Activated naive CD4-positive, alpha-beta T cell treated with anti-CD3 and anti-CD28 coated beads, Interleukin-2, amount 50 U/mL, for 72 hours (primary cell): Measurements from ENCODE around the gene ISY1. TPM values are rescaled to one million over a fixed set of nuclear protein-coding genes. Genes with fewer than 3 reads are reported as not detected.
"Not testable (repeated sequence)": the region's sequence is repeated elsewhere in the genome, so short reads cannot be mapped to it uniquely, and the experiment has no call there.

Source experiments
- ATAC-seq, 2 donors: fragments of 150-1000 bp; cut with Tn5 transposase; 2 replicates each; pipeline ENCODE4 v1.10.0; 2021; ENCODE audit warnings: mild to moderate bottlenecking in 2 of 2, moderate library complexity in 2 of 2
- DNase-seq, 2 donors: peaks; one replicate each; pipeline ENCODE4 v3.0.0; 2021 to 2022; ENCODE audit warnings: low spot score in 2 of 2
- H3K27ac Mint-ChIP-seq, 2 donors: one replicate each; pipeline ENCODE4 v1.8.0; 2022; ENCODE audit warnings: mild to moderate bottlenecking in 2 of 2, mixed read lengths in 2 of 2
- H3K36me3 Mint-ChIP-seq, 2 donors: one replicate each; pipeline ENCODE4 v1.8.0; 2022; ENCODE audit warnings: mixed read lengths in 2 of 2
- H3K9me3 Mint-ChIP-seq, 2 donors: one replicate each; pipeline ENCODE4 v1.8.0; 2022; ENCODE audit warnings: mixed read lengths in 2 of 2
- total RNA-seq, 2 donors: library from RNA; stranded (reverse); gene quantifications; one replicate each; pipeline ENCODE4 v1.2.3, GENCODE V29; 2022

The ISY1 gene
- 10 to 100 TPM; 69.9 to 84.0 TPM for total RNA-seq

DNA sequence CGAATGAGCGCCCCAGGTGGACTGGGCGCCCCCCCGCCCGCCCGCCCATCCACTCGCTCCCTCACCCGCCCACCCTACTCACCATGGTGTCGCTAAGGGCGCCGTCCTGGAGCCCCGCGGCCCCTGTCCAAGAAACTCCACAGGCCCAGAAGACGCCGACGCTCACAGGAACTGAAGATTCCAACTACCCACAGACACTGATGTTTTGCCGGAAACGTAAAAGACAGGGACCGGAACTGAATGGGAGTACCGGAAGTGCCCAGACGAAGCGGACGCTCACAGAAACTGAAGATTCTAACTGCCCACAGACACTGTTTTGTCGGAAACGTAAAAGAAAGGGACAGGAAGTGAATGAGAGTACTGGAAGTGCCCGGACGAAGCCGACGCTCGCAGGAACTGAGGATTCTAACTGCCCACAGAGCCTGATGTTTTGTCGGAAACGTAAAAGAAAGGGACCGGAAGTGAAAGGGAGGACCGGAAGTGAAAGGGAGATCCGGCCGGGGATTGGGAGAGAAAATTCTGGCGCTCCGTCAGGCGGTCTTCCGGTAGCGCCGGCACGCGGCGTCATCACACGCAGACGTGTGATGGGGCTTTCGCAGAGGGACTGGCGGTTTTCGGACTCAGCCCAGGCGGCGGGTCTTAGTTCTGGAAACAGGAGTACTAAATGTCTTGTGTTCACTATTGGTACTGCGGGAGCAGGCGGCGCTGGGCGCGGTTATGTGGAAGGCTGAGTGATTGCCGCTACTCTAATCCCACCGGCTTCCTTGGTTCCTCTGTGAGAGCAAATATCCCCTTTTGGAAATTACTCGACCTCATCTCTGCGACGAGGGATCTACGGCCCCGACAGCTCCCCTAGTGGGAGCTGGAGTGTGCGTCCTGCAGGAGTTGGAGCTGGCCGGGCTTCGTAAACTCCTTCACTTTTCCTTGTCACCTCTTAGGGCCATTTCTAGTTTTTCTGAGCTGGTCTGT, at the start of gene ISY1:
Gene ISY1, minus strand, starts transcription at position 173 of the 969 bp plus-strand sequence. Its CDS starts 88 bp downstream, at position 85.
- DNase-seq (peak; percentile 80 to 91), ATAC-seq (peak; percentile 90 to 91)
- peak within 1 kb of the TSS; percentile 96 to 100 for H3K27ac Mint-ChIP-seq
- H3K36me3 Mint-ChIP-seq, result peaks cover 11 to 17% of the 10 kb centered on the region in 2 donors
- H3K9me3 Mint-ChIP-seq, result no peaks in the 10 kb centered on the region

GRCh38 chr3:129207479-129207878, 46.6 kb upstream of the ISY1 start:
- no peak for DNase-seq
- H3K36me3 Mint-ChIP-seq, result no peaks in the 10 kb centered on the region
- no peak for ATAC-seq
- H3K27ac Mint-ChIP-seq, result no peak overlapping the region
- no peaks in the 10 kb centered on the region for H3K9me3 Mint-ChIP-seq

- H3K27ac Mint-ChIP-seq, result no peak overlapping the region
- H3K9me3 Mint-ChIP-seq, result no peaks in the 10 kb centered on the region
- no peak for ATAC-seq
- H3K36me3 Mint-ChIP-seq, result no peaks in the 10 kb centered on the region
- no peak for DNase-seq
Observed at GRCh38 chr3:129205109-129205832, 44.4 kb upstream of the ISY1 start.

GRCh38 chr3:129204473-129204872, 43.6 kb upstream of the ISY1 start:
- H3K36me3 Mint-ChIP-seq, result no peaks in the 10 kb centered on the region
- no peak overlapping the region for H3K27ac Mint-ChIP-seq
- H3K9me3 Mint-ChIP-seq, result no peaks in the 10 kb centered on the region
- no peak for DNase-seq
- no peak for ATAC-seq

DNA sequence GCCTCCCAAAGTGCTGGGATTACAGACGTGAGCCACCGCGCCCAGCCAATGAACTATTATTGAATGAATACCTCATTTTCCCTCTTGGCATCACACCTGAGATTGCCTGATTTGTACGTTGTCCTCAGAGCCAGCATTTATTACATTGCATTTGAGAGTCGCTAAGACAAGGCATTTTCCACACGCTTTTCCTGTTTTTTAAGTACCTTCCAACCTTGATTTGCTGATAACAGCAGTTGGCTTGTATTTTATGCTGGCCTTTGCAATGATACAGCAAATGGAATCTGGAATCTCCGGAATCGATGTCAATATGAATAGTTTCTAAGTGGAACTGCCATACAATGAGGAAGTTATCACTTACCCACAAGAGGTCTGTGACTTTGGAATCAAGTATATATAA, 38.5 kb upstream of the ISY1 start:
- ATAC-seq, result no peak
- Mint-ChIP-seq H3K9me3 (no peaks in the 10 kb centered on the region), H3K27ac (no peak overlapping the region), H3K36me3 (no peaks in the 10 kb centered on the region)
- DNase-seq, result no peak

DNA sequence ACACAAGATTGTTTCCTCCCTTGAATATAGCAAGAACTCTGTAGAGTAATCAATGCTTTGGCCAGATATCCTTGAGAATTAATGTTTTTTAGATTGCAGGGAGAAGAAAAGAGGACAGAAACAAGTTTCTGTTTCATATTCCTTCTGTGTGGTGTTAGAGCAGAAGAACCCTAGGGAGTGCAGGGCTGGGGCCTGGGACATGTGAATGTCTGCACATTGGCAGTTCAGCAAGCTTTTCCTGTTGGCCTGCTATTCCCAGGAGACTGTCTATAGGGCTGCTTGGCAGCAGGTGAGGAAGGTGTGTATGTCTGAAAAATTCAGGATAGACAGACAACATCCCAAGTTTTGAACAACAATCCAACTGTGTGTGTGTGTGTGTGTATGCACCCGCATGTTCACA, 36.5 kb upstream of the ISY1 start:
- no peak for ATAC-seq
- H3K27ac Mint-ChIP-seq, result no peak overlapping the region
- no peaks in the 10 kb centered on the region for H3K9me3 Mint-ChIP-seq
- DNase-seq, result no peak
- no peaks in the 10 kb centered on the region for H3K36me3 Mint-ChIP-seq

DNA sequence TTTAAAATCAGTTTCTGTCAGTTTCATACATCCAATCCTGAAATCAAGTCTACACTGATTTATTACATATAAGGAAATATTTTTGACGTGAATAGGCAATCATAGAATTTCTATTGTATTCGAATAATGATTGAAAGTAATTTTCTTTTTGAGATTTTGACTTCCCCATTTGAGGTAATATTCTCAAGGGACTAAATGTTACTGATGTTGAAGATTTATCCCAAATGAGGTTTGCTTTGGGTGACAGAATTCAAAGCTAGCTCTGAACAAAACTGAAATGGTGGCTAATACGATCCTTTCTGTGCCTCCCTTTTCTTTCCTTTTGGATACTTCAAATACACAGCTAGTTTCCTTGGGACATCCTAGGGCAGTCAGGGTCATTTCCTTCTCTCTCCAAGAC, 35.7 kb upstream of the ISY1 start:
- no peaks in the 10 kb centered on the region for H3K36me3 Mint-ChIP-seq
- DNase-seq (no peak), ATAC-seq (no peak)
- H3K9me3 Mint-ChIP-seq, result no peaks in the 10 kb centered on the region
- no peak overlapping the region for H3K27ac Mint-ChIP-seq

DNA sequence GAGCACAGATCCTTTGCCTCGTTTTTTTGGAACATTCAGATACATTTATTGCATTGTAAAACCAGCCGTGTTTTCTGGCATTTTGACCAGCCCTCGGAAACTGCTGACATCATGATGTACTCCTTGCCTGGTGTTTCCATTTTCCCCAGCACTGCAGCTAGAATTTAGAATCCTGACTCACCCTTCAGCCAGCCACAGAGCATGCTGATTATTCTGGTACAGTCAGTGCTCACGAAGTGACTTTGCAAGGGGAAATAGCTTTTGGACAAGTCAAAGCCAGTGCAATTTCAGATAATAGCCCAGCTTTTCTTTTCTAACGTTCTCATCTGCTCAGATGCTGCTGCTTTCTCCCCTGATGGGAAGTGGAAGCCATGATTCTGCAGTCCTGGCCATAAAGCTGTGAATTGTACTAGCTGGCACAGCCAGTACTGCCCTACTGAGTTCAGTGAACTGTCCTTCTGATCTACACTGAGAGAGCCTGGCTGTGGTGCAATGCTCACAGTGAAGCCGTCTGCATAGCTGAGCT, 34.9 kb upstream of the ISY1 start:
- peak; percentile 57 to 60 for ATAC-seq
- Mint-ChIP-seq H3K36me3 (no peaks in the 10 kb centered on the region), H3K27ac (no peak overlapping the region), H3K9me3 (no peaks in the 10 kb centered on the region)
- DNase-seq, result no peak

DNA sequence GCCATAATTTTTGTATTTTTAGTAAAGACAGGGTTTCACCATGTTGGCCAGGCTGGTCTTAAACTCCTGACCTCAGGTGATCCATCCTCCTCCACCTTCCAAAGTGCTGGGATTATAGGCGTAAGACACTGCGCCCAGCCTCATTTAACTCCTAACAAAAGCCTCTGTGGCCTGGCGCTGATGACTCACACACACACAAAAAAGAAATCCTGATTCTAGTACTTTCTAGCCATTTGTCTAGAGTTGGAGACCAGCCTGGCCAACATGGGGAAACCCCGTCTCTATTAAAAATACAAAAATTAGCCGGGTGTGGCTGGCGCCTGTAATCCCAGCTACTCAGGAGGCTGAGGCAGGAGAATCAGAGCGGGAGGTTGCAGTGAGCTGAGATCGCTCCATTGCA, 28.9 kb upstream of the ISY1 start:
- H3K36me3 Mint-ChIP-seq, DNase-seq, ATAC-seq, H3K27ac Mint-ChIP-seq, H3K9me3 Mint-ChIP-seq: not testable (repeated sequence)

DNA sequence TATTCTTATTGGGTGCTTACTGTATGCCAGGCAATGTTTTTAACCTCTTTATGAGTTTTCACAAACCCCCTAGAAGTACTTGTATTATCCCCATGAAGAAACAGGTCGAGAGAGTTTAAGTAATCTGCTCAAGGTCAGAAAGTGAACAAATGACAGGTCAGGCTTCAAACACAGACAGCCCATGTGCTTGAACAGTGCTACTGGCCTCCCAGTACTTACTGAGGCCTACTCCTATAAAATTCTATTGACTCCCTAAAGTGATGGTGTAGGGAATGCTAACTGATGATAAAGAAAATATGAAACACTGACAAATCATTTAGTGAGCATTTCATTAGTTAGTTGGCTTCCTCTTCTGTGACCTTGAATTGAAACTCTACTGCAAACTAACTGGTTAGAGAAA, 27.0 kb upstream of the ISY1 start:
- H3K9me3 Mint-ChIP-seq, result no peaks in the 10 kb centered on the region
- H3K27ac Mint-ChIP-seq, result peak overlapping the region in 1 of 2 donors; percentile 29
- no peak for DNase-seq
- ATAC-seq, result no peak
- H3K36me3 Mint-ChIP-seq, result peaks cover 10 to 16% of the 10 kb centered on the region in 2 donors

- no peak for DNase-seq
- Mint-ChIP-seq H3K36me3 (peaks cover 31% of the 10 kb centered on the region in 2 donors), H3K9me3 (no peaks in the 10 kb centered on the region), H3K27ac (no peak overlapping the region)
- no peak for ATAC-seq
Observed at GRCh38 chr3:129185783-129186182, 24.9 kb upstream of the ISY1 start.

DNA sequence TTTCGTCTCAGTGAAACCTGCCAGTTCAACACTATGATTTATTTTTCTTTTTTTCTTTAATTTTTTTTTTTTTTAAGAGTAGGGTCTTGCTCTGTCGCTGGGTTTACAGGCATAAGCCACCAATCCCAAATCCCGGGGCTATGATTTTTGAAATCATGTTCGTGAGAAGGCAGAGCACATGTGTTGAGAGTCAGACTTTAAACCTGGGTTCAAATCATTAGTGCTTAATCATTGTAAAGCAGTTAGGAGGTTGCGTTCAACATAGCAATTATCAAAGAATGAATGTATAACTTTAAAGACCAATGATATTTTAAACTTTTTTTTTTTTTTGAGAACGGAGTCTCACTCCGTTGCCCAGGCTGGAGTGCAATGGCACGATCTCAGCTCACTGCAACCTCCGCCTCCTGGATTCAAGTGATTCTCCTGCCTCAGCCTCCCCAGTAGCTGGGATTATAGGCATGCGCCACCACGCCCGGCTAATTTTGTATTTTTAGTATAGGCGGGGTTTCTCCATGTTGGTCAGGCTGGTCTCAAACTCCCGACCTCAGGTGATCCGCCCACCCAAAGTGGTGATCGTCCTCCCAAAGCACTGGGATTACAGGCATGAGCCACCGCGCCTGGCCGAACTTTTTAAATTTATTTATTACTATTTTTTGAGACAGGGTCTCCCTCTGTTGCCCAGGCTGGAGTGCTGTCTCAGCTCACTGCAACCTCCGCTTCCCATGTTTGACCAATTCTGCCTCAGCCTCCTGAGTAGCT, 24.1 kb upstream of the ISY1 start:
- peaks cover 31 to 38% of the 10 kb centered on the region in 2 donors for H3K36me3 Mint-ChIP-seq
- not testable (repeated sequence) for DNase-seq, H3K9me3 Mint-ChIP-seq, ATAC-seq
- H3K27ac Mint-ChIP-seq, result peak overlapping the region; percentile 94 to 99

- ATAC-seq (peak; percentile 3 to 22), DNase-seq (no peak)
- peaks cover 34 to 41% of the 10 kb centered on the region in 2 donors for H3K36me3 Mint-ChIP-seq
- no peaks in the 10 kb centered on the region for H3K9me3 Mint-ChIP-seq
- H3K27ac Mint-ChIP-seq, result peak overlapping the region; percentile 94 to 99
Observed at GRCh38 chr3:129184396-129184657, 23.5 kb upstream of the ISY1 start.

GRCh38 chr3:129183569-129184395, 22.9 kb upstream of the ISY1 start, which contains the start of gene CNBP:
Gene CNBP (minus strand): TSS chr3:129183896. CDS start chr3:129171757, 12,139 bp downstream.
- DNase-seq (peak; percentile 93 to 94), ATAC-seq (peak; percentile 98)
- no peaks in the 10 kb centered on the region for H3K9me3 Mint-ChIP-seq
- peak within 1 kb of the TSS; percentile 94 to 99 for H3K27ac Mint-ChIP-seq
- peaks cover 36 to 45% of the 10 kb centered on the region in 2 donors for H3K36me3 Mint-ChIP-seq

- no peak for ATAC-seq
- peak in 1 of 2 donors; percentile 58 for DNase-seq
- peak overlapping the region; percentile 94 to 99 for H3K27ac Mint-ChIP-seq
- H3K9me3 Mint-ChIP-seq, result no peaks in the 10 kb centered on the region
- H3K36me3 Mint-ChIP-seq, result peaks cover 36 to 54% of the 10 kb centered on the region in 2 donors
Observed at GRCh38 chr3:129182390-129183185, 21.7 kb upstream of the ISY1 start.
